Spleen (tissue), 11 donors: ENCODE results near the gene ATG7. TPM values are rescaled to one million over a fixed set of nuclear protein-coding genes. Genes with fewer than 3 reads are reported as not detected.

Experiments
- DNase-seq: peaks from one replicate; pipeline ENCODE4 v3.0.0-alpha.2; 2020
- H3K27ac ChIP-seq, 8 donors: fragments of 200-600 bp; sonication (generic) in 7 of 8; 1 replicate in 4 of 8; 2 replicates in 4 of 8; pipeline versions ENCODE4 v1.5.0 to v1.8.0; 2016 to 2021; ENCODE audit warnings: inconsistent platforms in 4 of 8, mild to moderate bottlenecking in 4 of 8, moderate library complexity in 1 of 8
- H3K27me3 ChIP-seq, 7 donors: fragments of 200-600 bp; sonication (generic) in 6 of 7; replicated peaks in 1 of 7; 1 replicate in 4 of 7; 2 replicates in 3 of 7; pipeline versions ENCODE4 v1.5.0 to v1.8.0; 2016 to 2021; ENCODE audit warnings: inconsistent platforms in 3 of 7, mild to moderate bottlenecking in 1 of 7
- H3K36me3 ChIP-seq, 6 donors: fragments of 200-600 bp; sonication (generic) in 5 of 6; 1 replicate in 4 of 6; 2 replicates in 2 of 6; pipeline versions ENCODE4 v1.5.0 to v1.8.0; 2016 to 2021; ENCODE audit warnings: inconsistent platforms in 2 of 6
- H3K4me1 ChIP-seq, 6 donors: fragments of 200-600 bp; sonication (generic) in 5 of 6; 1 replicate in 3 of 6; 2 replicates in 3 of 6; pipeline versions ENCODE4 v1.5.0 to v1.8.0; 2016 to 2021; ENCODE audit warnings: inconsistent platforms in 3 of 6
- H3K4me3 ChIP-seq, 8 donors: fragments of 200-600 bp; sonication (generic) in 7 of 8; 1 replicate in 4 of 8; 2 replicates in 4 of 8; pipeline versions ENCODE4 v1.5.0 to v1.8.0; 2016 to 2021; ENCODE audit warnings: inconsistent platforms in 4 of 8, mild to moderate bottlenecking in 4 of 8, moderate library complexity in 2 of 8
- H3K9me3 ChIP-seq, 8 donors: fragments of 200-600 bp; sonication (generic) in 7 of 8; 1 replicate in 4 of 8; 2 replicates in 4 of 8; pipeline versions ENCODE4 v1.5.0 to v1.8.0; 2016 to 2021; ENCODE audit warnings: inconsistent platforms in 4 of 8
- CTCF ChIP-seq, 11 experiments: fragments of 200-600 bp in 7 of 11; fragments of 450-650 bp in 4 of 11; sonication (generic) in 4 of 11; IDR thresholded peaks in 8 of 11; conservative IDR thresholded peaks in 3 of 11; 1 replicate in 7 of 11; 2 replicates in 4 of 11; pipeline versions ENCODE4 v1.4.0 to v1.8.0; 2016 to 2021; ENCODE audit warnings: antibody characterized with exemption in 11 of 11, inconsistent platforms in 4 of 11, mild to moderate bottlenecking in 1 of 11
- POLR2A ChIP-seq, 3 donors: fragments of 450-650 bp; IDR thresholded peaks; one replicate each; pipeline ENCODE4 v1.5.1; 2017; ENCODE audit warnings: antibody characterized with exemption in 3 of 3, mild to moderate bottlenecking in 1 of 3
- POLR2AphosphoS5 ChIP-seq, 3 donors: sonication (generic); formaldehyde crosslinking; IDR thresholded peaks; one replicate each; pipeline ENCODE4 v1.5.1; 2017; ENCODE audit warnings: antibody characterized with exemption in 3 of 3
- WGBS, 5 donors: extraction: QIAGEN DNeasy Blood & Tissue Kit in 3 of 5; methylation state at CpG; one replicate each; pipeline versions ENCODE4 v1.1.5 to v1.1.7; 2013 to 2018; 5-methylcytosine and 5-hydroxymethylcytosine counted together
- intact Hi-C: fragments of 100-400 bp; cut with DNase I; formaldehyde crosslinking; loops from one replicate; pipeline ENCODE4 v1.15.0; 2023; ENCODE audit warnings: low total_unique reads
- polyA plus RNA-seq, 3 donors: library from polyadenylated mRNA; stranded (reverse); fragments of 200-250 nt; gene quantifications; one replicate each; pipeline ENCODE4 v1.2.1, GENCODE V29; 2013
- total RNA-seq, 7 donors: library from RNA; depleted of rRNA in 3 of 7; stranded (reverse); fragments of >200 nt in 3 of 7; fragmentation: NEBNext Ultra II Directional in 4 of 7; extraction: Animal tissue kit (Norgen Biotek cat#: 25700) in 4 of 7; gene quantifications; one replicate each; pipeline versions ENCODE4 v1.1.0 to v1.2.1, GENCODE V29; 2016 to 2021
- donor health status: healthy with polysubstance abuse.
- donor health status: DM: no; HTN: no; CAD: no; lungs with moderate emphysema.
- donor health status: DM: no; HTN: no; CAD: no.
- donor health status: Bipolar disorder and iron deficiency.
- donor health status: healthy.
- donor health status: DM: no; HTN: no; CAD: no.
- donor health status: DM: yes; HTN: yes; CAD: no.

The ATG7 gene
- total and polyA plus RNA-seq, 10 donors = 7.5 to 114 (median 77.1) TPM

GRCh38 chr3:11288021-11288491 lies 15.9 kb downstream of the ATG7 start:
- intact Hi-C loops = no loop called here
- no peak for DNase-seq
- no peaks in the 10 kb centered on the region for H3K27me3 ChIP-seq
- H3K36me3 ChIP-seq = peaks cover 0 to 39% (median 2%) of the 10 kb centered on the region in 6 donors
- H3K4me1 ChIP-seq = peaks cover 41 to 88% (median 61%) of the 10 kb centered on the region in 6 donors
- no peaks in the 10 kb centered on the region for H3K9me3 ChIP-seq
- H3K4me3 ChIP-seq = no peak overlapping the region
- WGBS, 5 donors = 46 to 73% (median 59%) methylated on average over 2 of the region's 2 CpGs
- no peak for TF ChIP-seq POLR2AphosphoS5 (IDR thresholded peaks at IDR 0.05)
- no peak for TF ChIP-seq CTCF (IDR thresholded peaks at IDR 0.05 in 8 of 11, conservative IDR thresholded peaks at IDR 0.05 in 3 of 11)
- TF ChIP-seq POLR2A (IDR thresholded peaks at IDR 0.05) = no peak
- peak overlapping the region; percentile 61 to 90 (median 86) for H3K27ac ChIP-seq

- H3K4me3 ChIP-seq = peak overlapping the region in 1 of 8 donors; percentile 46
- H3K4me1 ChIP-seq = peaks cover 41 to 78% (median 53%) of the 10 kb centered on the region in 6 donors
- peaks cover 0 to 38% (median 0%) of the 10 kb centered on the region in 6 donors for H3K36me3 ChIP-seq
- H3K27ac ChIP-seq = peak overlapping the region; percentile 61 to 90 (median 86)
- H3K9me3 ChIP-seq = no peaks in the 10 kb centered on the region
- H3K27me3 ChIP-seq = no peaks in the 10 kb centered on the region
- WGBS, 5 donors = 6 to 24% (median 14%) methylated on average over 7 of the region's 7 CpGs
- TF ChIP-seq CTCF (IDR thresholded peaks at IDR 0.05 in 8 of 11, conservative IDR thresholded peaks at IDR 0.05 in 3 of 11) (no peak), POLR2AphosphoS5 (IDR thresholded peaks at IDR 0.05) (no peak), POLR2A (IDR thresholded peaks at IDR 0.05) (no peak)
- no peak for DNase-seq
- intact Hi-C loops = no loop called here
Measured at GRCh38 chr3:11288786-11289637, 16.8 kb downstream of the ATG7 start.

- DNase-seq = no peak
- WGBS, 5 donors = 60 to 72% (median 62%) methylated on average over 3 of the region's 3 CpGs
- TF ChIP-seq CTCF (IDR thresholded peaks at IDR 0.05 in 8 of 11, conservative IDR thresholded peaks at IDR 0.05 in 3 of 11) = no peak
- no peak for TF ChIP-seq POLR2AphosphoS5 (IDR thresholded peaks at IDR 0.05)
- TF ChIP-seq POLR2A (IDR thresholded peaks at IDR 0.05) = no peak
- Histone ChIP-seq H3K27ac (peak overlapping the region; percentile 61 to 90 (median 86)), H3K36me3 (peaks cover 0 to 38% (median 0%) of the 10 kb centered on the region in 6 donors), H3K9me3 (no peaks in the 10 kb centered on the region), H3K4me3 (peak overlapping the region in 1 of 8 donors; percentile 46), H3K27me3 (no peaks in the 10 kb centered on the region), H3K4me1 (peaks cover 41 to 72% (median 53%) of the 10 kb centered on the region in 6 donors)
- intact Hi-C loops = no loop called here
Measured at GRCh38 chr3:11289864-11290263, 17.7 kb downstream of the ATG7 start.
